ENCODE measurements around the gene CAPNS1. TPM values are rescaled to one million over a fixed set of nuclear protein-coding genes. Genes with fewer than 3 reads are reported as not detected.
"Not testable (repeated sequence)": the region's sequence is repeated elsewhere in the genome, so short reads cannot be mapped to it uniquely, and the experiment has no call there.

The CAPNS1 gene
- total and polyA plus RNA-seq, 3 experiments from 2014 or later, result 167 to 432 (median 415) TPM

DNA sequence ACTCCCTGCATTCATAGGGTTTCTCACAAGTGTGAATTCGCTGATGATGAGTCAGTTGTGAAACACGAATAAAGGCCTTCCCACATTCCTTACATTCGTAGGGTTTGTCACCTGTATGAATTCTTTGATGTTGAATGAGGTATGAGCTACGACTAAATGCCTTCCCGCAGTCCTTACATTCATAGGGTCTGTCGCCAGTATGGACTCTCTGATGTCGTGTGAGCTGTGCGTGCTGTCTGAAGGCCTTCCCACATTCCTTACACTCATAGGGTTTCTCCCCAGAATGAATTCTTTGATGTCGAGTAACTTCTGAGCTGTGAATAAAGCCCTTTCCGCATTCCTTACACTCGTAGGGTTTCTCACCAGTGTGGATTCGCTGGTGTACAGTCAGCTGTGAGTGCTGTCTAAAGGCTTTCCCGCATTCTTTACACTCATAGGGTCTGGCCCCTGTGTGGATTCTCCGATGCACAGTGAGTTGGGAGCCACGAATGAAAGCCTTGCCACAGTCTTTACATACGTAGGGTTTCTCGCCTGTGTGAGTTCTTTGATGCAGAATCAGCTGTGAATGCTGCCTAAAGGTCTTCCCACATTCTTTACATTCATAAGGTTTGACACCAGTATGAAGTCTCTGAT lies 42.9 kb downstream of the CAPNS1 start:
- no peaks in the 10 kb centered on the region for H3K27me3 Mint-ChIP-seq
- Histone ChIP-seq H3K27ac (ENCODE audit: low read depth, low read length) (no peak overlapping the region), H3K4me3 (ENCODE audit: low read length) (no peak overlapping the region), H3K4me1 (ENCODE audit: insufficient read depth, low read length) (no peaks in the 10 kb centered on the region), H3K9me3 (ENCODE audit: low read length) (no peaks in the 10 kb centered on the region), H3K27me3 (ENCODE audit: insufficient read depth, low read length, poor library complexity, severe bottlenecking) (no peaks in the 10 kb centered on the region), H3K36me3 (ENCODE audit: insufficient read depth, low read length) (peaks cover 10% of the 10 kb centered on the region)
- H3K36me3 Mint-ChIP-seq, result peaks cover 4 to 27% (median 11%) of the 10 kb centered on the region in 3 donors
- no peaks in the 10 kb centered on the region for H3K9me3 Mint-ChIP-seq
- POLR2A ChIA-PET, result no interaction called here
- DNase-seq, result no peak
- no peak overlapping the region for H3K27ac Mint-ChIP-seq
- CTCF ChIA-PET, result no interaction called here
- no peak overlapping the region for H3K4me3 Mint-ChIP-seq
- H3K4me1 Mint-ChIP-seq, result no peaks in the 10 kb centered on the region

DNA sequence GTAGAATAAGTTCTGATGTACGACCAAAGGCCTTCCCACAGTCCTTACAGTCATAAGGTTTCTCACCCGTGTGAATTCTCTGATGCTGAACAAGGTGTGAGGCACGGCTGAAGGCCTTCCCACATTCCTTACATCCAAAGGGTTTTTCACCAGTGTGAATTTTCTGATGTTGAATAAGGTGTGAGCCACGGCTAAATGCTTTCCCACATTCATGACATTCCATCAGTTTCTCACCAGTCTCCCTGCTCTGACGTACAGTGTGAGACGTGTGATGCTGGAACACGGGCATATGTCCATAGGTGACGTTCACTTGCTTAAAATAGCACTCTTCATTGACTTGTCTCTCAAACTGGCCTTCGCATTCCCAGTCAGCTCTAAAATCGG lies 43.4 kb downstream of the CAPNS1 start:
- H3K27me3 Mint-ChIP-seq, result no peaks in the 10 kb centered on the region
- H3K36me3 ChIP-seq (ENCODE audit: insufficient read depth, low read length), result peaks cover 10% of the 10 kb centered on the region
- H3K4me3 Mint-ChIP-seq, result no peak overlapping the region
- H3K27ac Mint-ChIP-seq, result no peak overlapping the region
- ChIA-PET POLR2A (no interaction called here), CTCF (no interaction called here)
- no peaks in the 10 kb centered on the region for H3K9me3 Mint-ChIP-seq
- no peak overlapping the region for H3K27ac ChIP-seq (ENCODE audit: low read depth, low read length)
- no peak for DNase-seq
- peaks cover 4 to 27% (median 11%) of the 10 kb centered on the region in 3 donors for H3K36me3 Mint-ChIP-seq
- no peak overlapping the region for H3K4me3 ChIP-seq (ENCODE audit: low read length)
- no peaks in the 10 kb centered on the region for H3K4me1 ChIP-seq (ENCODE audit: insufficient read depth, low read length)
- no peaks in the 10 kb centered on the region for H3K27me3 ChIP-seq (ENCODE audit: insufficient read depth, low read length, poor library complexity, severe bottlenecking)
- no peaks in the 10 kb centered on the region for H3K4me1 Mint-ChIP-seq
- H3K9me3 ChIP-seq (ENCODE audit: low read length), result no peaks in the 10 kb centered on the region

DNA sequence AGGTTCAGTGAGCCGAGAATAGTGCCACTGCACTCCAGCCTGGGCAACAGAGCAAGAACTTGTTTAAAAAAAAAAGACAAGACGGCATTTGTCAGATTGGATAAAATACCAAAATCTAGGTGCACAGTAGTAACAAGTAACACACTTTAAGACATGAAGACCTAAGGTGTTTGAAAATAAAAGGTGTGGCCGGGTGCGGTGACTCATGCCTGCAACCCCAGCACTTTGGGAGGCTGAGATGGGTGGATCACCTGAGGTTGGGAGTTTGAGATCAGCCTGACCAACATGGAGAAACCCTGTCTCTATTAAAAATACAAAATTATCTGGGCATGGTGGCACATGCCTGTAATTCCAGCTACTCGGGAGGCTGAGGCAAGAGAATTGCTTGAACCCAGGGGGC lies 46.9 kb downstream of the CAPNS1 start:
- peaks cover 8 to 32% (median 15%) of the 10 kb centered on the region in 3 donors for H3K36me3 Mint-ChIP-seq
- H3K4me1 ChIP-seq (ENCODE audit: insufficient read depth, low read length); H3K27me3 Mint-ChIP-seq; H3K4me1 Mint-ChIP-seq; H3K36me3 ChIP-seq (ENCODE audit: insufficient read depth, low read length); H3K27me3 ChIP-seq (ENCODE audit: insufficient read depth, low read length, poor library complexity, severe bottlenecking); H3K4me3 Mint-ChIP-seq; H3K4me3 ChIP-seq (ENCODE audit: low read length); H3K9me3 ChIP-seq (ENCODE audit: low read length); H3K9me3 Mint-ChIP-seq; POLR2A ChIA-PET; H3K27ac Mint-ChIP-seq; DNase-seq; H3K27ac ChIP-seq (ENCODE audit: low read depth, low read length): not testable (repeated sequence)
- CTCF ChIA-PET, result interaction anchor here (1.0 kb wide), 1 partner anchor 58 kb away, joined by 4 read pairs; no protein-coding TSS in a partner anchor

DNA sequence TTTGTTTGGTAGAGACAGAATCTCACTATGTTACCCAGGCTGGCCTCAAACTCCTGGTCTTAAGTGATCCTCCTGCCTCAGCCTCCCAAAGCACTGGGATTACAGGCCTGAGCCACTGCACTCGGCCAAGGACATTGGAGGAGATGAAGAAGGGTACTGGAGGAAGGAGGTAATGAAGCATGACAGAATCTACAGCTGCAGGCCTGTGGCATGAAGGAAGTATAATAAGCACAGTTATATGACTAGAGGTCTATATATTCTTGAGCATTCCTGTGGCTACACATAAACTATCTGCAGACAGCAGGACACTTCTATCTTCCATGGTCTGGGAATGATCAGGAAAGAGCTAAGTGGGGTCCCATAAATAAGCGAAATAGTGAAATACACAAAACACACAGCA lies 56.4 kb downstream of the CAPNS1 start:
- H3K4me1 Mint-ChIP-seq, result no peaks in the 10 kb centered on the region
- no peak overlapping the region for H3K4me3 ChIP-seq (ENCODE audit: low read length)
- H3K4me1 ChIP-seq (ENCODE audit: insufficient read depth, low read length), result no peaks in the 10 kb centered on the region
- H3K27me3 ChIP-seq (ENCODE audit: insufficient read depth, low read length, poor library complexity, severe bottlenecking), result no peaks in the 10 kb centered on the region
- no peaks in the 10 kb centered on the region for H3K36me3 ChIP-seq (ENCODE audit: insufficient read depth, low read length)
- H3K4me3 Mint-ChIP-seq, result no peak overlapping the region
- no peak for DNase-seq
- no peaks in the 10 kb centered on the region for H3K27me3 Mint-ChIP-seq
- ChIA-PET CTCF (interaction anchor here (0.6 kb wide), 1 partner anchor 12 kb away, joined by 3 read pairs; no protein-coding TSS in a partner anchor), POLR2A (no interaction called here)
- no peaks in the 10 kb centered on the region for H3K9me3 ChIP-seq (ENCODE audit: low read length)
- no peaks in the 10 kb centered on the region for H3K9me3 Mint-ChIP-seq
- no peak overlapping the region for H3K27ac Mint-ChIP-seq
- no peak overlapping the region for H3K27ac ChIP-seq (ENCODE audit: low read depth, low read length)
- H3K36me3 Mint-ChIP-seq, result peaks cover 6 to 39% (median 19%) of the 10 kb centered on the region in 3 donors

DNA sequence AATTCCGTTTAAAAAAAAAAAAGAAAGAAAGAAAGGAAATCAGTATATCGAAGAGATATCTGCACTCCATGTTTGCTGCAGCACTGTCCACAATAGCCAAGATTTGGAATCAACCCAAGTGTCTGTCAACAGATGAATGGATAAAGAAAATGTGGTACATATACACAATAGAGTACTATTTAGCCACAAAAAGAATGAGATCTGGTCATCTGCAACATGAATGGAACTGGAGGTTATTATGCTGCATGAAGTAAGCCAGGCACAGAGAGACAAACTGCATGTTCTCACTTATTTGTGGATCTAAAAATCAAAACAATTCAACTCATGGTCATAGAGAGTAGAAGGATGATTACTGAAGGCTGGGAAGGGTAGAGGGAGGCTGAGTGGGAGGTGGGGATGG lies 58.3 kb downstream of the CAPNS1 start:
- H3K4me3 ChIP-seq (ENCODE audit: low read length), result no peak overlapping the region
- H3K27ac Mint-ChIP-seq, result no peak overlapping the region
- H3K4me1 ChIP-seq (ENCODE audit: insufficient read depth, low read length), result no peaks in the 10 kb centered on the region
- H3K27ac ChIP-seq (ENCODE audit: low read depth, low read length), result no peak overlapping the region
- no peaks in the 10 kb centered on the region for H3K9me3 Mint-ChIP-seq
- CTCF ChIA-PET, result no interaction called here
- no peak overlapping the region for H3K4me3 Mint-ChIP-seq
- H3K27me3 ChIP-seq (ENCODE audit: insufficient read depth, low read length, poor library complexity, severe bottlenecking), result no peaks in the 10 kb centered on the region
- no peaks in the 10 kb centered on the region for H3K9me3 ChIP-seq (ENCODE audit: low read length)
- H3K36me3 ChIP-seq (ENCODE audit: insufficient read depth, low read length), result no peaks in the 10 kb centered on the region
- no peaks in the 10 kb centered on the region for H3K27me3 Mint-ChIP-seq
- no peak for DNase-seq
- POLR2A ChIA-PET, result no interaction called here
- H3K36me3 Mint-ChIP-seq, result peaks cover 11 to 42% (median 21%) of the 10 kb centered on the region in 3 donors
- no peaks in the 10 kb centered on the region for H3K4me1 Mint-ChIP-seq

Other genes starting within 250 kb of the CAPNS1 start
- 10 to 100 TPM; 63.3 to 66.5 TPM for gene NFKBID, start 239.5 kb upstream of the CAPNS1 start, total RNA-seq
- 3.0 TPM for gene NFKBID, start 239.5 kb upstream of the CAPNS1 start, polyA plus RNA-seq
- gene HCST, start 237.5 kb upstream of the CAPNS1 start, total RNA-seq, result 10 to 100 TPM; 53.4 to 60.1 TPM
- 1,883 TPM for gene HCST, start 237.5 kb upstream of the CAPNS1 start, polyA plus RNA-seq
- 1 to 10 TPM; 6.4 to 6.8 TPM for gene TYROBP, start 231.8 kb upstream of the CAPNS1 start, total RNA-seq
- gene TYROBP, start 231.8 kb upstream of the CAPNS1 start, polyA plus RNA-seq, result 96.2 TPM
- gene LRFN3, start 203.7 kb upstream of the CAPNS1 start, total RNA-seq, result 10 to 100 TPM; 12.4 to 12.5 TPM
- 3.0 TPM for gene LRFN3, start 203.7 kb upstream of the CAPNS1 start, polyA plus RNA-seq
- gene SDHAF1, start 144.9 kb upstream of the CAPNS1 start, total RNA-seq, result 10 to 100 TPM; 21.0 to 21.9 TPM
- 54.2 TPM for gene SDHAF1, start 144.9 kb upstream of the CAPNS1 start, polyA plus RNA-seq
- 1 to 10 TPM; 1.2 to 1.9 TPM for gene SYNE4, start 131.3 kb upstream of the CAPNS1 start, total RNA-seq
- gene SYNE4, start 131.3 kb upstream of the CAPNS1 start, polyA plus RNA-seq, result not detected
- gene ALKBH6, start 125.9 kb upstream of the CAPNS1 start, total RNA-seq, result 10 to 100 TPM; 37.2 to 41.3 TPM
- 21.2 TPM for gene ALKBH6, start 125.9 kb upstream of the CAPNS1 start, polyA plus RNA-seq
- gene CLIP3, start 107.2 kb upstream of the CAPNS1 start, total RNA-seq, result under 1 TPM; 0.29 to 0.33 TPM
- gene CLIP3, start 107.2 kb upstream of the CAPNS1 start, polyA plus RNA-seq, result 0.39 TPM
- 1 to 10 TPM; 1.3 to 1.9 TPM for gene THAP8, start 85.8 kb upstream of the CAPNS1 start, total RNA-seq
- gene THAP8, start 85.8 kb upstream of the CAPNS1 start, polyA plus RNA-seq, result 8.5 TPM
- gene WDR62, start 85.2 kb upstream of the CAPNS1 start, total RNA-seq, result 10 to 100 TPM; 15.7 to 15.8 TPM
- gene WDR62, start 85.2 kb upstream of the CAPNS1 start, polyA plus RNA-seq, result 0.37 TPM
- gene OVOL3, start 28.9 kb upstream of the CAPNS1 start, total RNA-seq, result not detected
- gene OVOL3, start 28.9 kb upstream of the CAPNS1 start, polyA plus RNA-seq, result not detected
- gene POLR2I, start 25.2 kb upstream of the CAPNS1 start, total RNA-seq, result 100 to 1,000 TPM; 118 to 131 TPM
- gene POLR2I, start 25.2 kb upstream of the CAPNS1 start, polyA plus RNA-seq, result 159 TPM
- 100 to 1,000 TPM; 135 to 137 TPM for gene TBCB, start 24.6 kb upstream of the CAPNS1 start, total RNA-seq
- 261 TPM for gene TBCB, start 24.6 kb upstream of the CAPNS1 start, polyA plus RNA-seq
- not detected for gene COX7A1, start 12.4 kb downstream of the CAPNS1 start, total RNA-seq
- gene COX7A1, start 12.4 kb downstream of the CAPNS1 start, polyA plus RNA-seq, result not detected
- 1 to 10 TPM; 2.1 to 2.5 TPM for gene ZNF565, start 74.6 kb downstream of the CAPNS1 start, total RNA-seq
- 6.4 TPM for gene ZNF565, start 74.6 kb downstream of the CAPNS1 start, polyA plus RNA-seq
- 100 to 1,000 TPM; 122 to 129 TPM for gene ZNF146, start 75.0 kb downstream of the CAPNS1 start, total RNA-seq
- gene ZNF146, start 75.0 kb downstream of the CAPNS1 start, polyA plus RNA-seq, result 80.6 TPM
- gene ZFP14, start 239.1 kb downstream of the CAPNS1 start, total RNA-seq, result 1 to 10 TPM; 2.1 to 3.9 TPM
- gene ZFP14, start 239.1 kb downstream of the CAPNS1 start, polyA plus RNA-seq, result 4.5 TPM